DND-41 (cell line): ENCODE measurements around the gene C1orf21.

Experiments used
- ATAC-seq: fragments of 200-7000 bp; cut with Tn5 transposase; 3 replicates; pipeline ENCODE4 v1.9.1; 2021; ENCODE audit warnings: low read depth; ENCODE audit not compliant: insufficient read depth
- DNase-seq: peaks from one replicate; pipeline ENCODE4 v3.0.0-alpha.2; 2020
- H2AFZ ChIP-seq: 2 replicates; pipeline ENCODE4 v1.6.0; 2012; ENCODE audit warnings: low read depth, low read length
- H3K27ac ChIP-seq: 2 replicates; pipeline ENCODE4 v1.5.1; 2012; ENCODE audit warnings: low read length, inconsistent platforms
- H3K27me3 ChIP-seq: fragments of 200-600 bp; sonication (generic); 2 replicates; pipeline ENCODE4 v1.6.0; 2012; ENCODE audit warnings: low read length, mild to moderate bottlenecking, inconsistent platforms; ENCODE audit not compliant: insufficient read depth, poor library complexity
- H3K36me3 ChIP-seq: 2 replicates; pipeline ENCODE4 v1.5.1; 2012; ENCODE audit warnings: low read length, inconsistent platforms; ENCODE audit not compliant: insufficient read depth
- H3K4me1 ChIP-seq: 2 replicates; pipeline ENCODE4 v1.5.1; 2012; ENCODE audit warnings: mild to moderate bottlenecking, low read length; ENCODE audit not compliant: insufficient read depth
- H3K4me2 ChIP-seq: 2 replicates; pipeline ENCODE4 v1.6.0; 2012; ENCODE audit warnings: mild to moderate bottlenecking, moderate library complexity, low read length, inconsistent platforms; ENCODE audit not compliant: insufficient read depth
- H3K4me3 ChIP-seq, 2 experiments: fragments of 200-600 bp in 1 of 2; shearing (Covaris generic) in 1 of 2; 2 replicates each; pipeline ENCODE4 v1.5.1; 2012 to 2016; ENCODE audit warnings: inconsistent platforms in 2 of 2, low read length in 2 of 2, mild to moderate bottlenecking in 2 of 2, low read depth in 1 of 2, moderate library complexity in 1 of 2
- H3K79me2 ChIP-seq: 2 replicates; pipeline ENCODE4 v1.6.0; 2012; ENCODE audit warnings: low read length, inconsistent platforms; ENCODE audit not compliant: insufficient read depth
- H3K9ac ChIP-seq: 2 replicates; pipeline ENCODE4 v1.6.0; 2012; ENCODE audit warnings: low read depth, mild to moderate bottlenecking, inconsistent platforms, low read length, moderate library complexity
- H3K9me3 ChIP-seq: 2 replicates; pipeline ENCODE4 v1.5.1; 2012; ENCODE audit warnings: low read length, moderate library complexity, mild to moderate bottlenecking, inconsistent platforms; ENCODE audit not compliant: insufficient read depth, severe bottlenecking
- H4K20me1 ChIP-seq: 2 replicates; pipeline ENCODE4 v1.6.0; 2012; ENCODE audit warnings: low read length; ENCODE audit not compliant: insufficient read depth
- EZH2 ChIP-seq: IDR thresholded peaks from 3 replicates; pipeline ENCODE4 v1.6.1; 2012; ENCODE audit warnings: borderline replicate concordance, low read depth, mild to moderate bottlenecking, moderate library complexity, low read length, inconsistent platforms; ENCODE audit not compliant: severe bottlenecking
- TF ChIP-seq, protein P1 (sequence below): IDR thresholded peaks from 2 replicates; pipeline ENCODE4 v1.5.1; 2012; ENCODE audit warnings: borderline replicate concordance, low read length, moderate library complexity, mild to moderate bottlenecking; ENCODE audit not compliant: poor library complexity, severe bottlenecking; ENCODE audit errors: extremely low read depth

C1orf21 gene

DNA sequence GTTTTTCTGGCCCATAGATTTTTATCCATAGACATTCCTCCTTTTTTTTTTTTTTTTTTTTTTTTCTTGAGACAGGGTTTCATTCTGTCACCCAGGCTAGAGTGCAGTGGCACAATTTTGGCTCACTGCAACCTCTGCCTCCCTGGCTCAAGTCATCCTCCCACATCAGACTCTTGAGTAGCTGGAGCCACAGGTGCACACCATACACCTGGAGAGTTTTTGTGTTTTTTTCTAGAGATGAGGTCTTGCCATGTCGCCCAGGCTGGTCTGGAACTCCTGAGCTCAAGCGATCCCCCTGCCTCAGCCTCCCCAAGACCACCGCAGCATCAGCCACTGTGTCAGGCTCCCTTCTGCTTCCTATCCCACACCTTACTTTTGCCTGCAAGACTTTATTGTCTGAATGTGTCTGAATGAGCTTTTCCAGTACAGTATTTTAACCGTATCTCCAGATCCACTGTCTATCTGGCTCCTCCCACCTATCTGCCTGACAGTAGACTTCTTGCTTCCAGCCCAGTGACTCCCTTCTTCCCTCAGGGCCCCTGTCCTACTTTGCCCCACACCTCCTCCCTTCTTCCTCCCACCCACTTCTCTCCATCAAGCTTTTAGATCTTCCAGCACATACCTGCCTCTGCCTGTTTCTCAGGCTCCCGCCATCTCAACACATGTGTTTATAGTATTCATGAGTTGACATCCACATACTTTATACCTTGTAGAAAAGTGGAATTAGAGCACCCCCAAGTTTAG, 6.1 kb downstream of the C1orf21 start:
- DNase-seq = no peak
- peaks cover 11% of the 10 kb centered on the region for H3K4me1 ChIP-seq
- H3K79me2 ChIP-seq = no peaks in the 10 kb centered on the region
- H3K36me3 ChIP-seq = no peaks in the 10 kb centered on the region
- no peaks in the 10 kb centered on the region for H3K9me3 ChIP-seq
- H4K20me1 ChIP-seq = peaks cover 19% of the 10 kb centered on the region
- H2AFZ ChIP-seq = no peak overlapping the region
- H3K9ac ChIP-seq = no peak overlapping the region
- peaks cover 21% of the 10 kb centered on the region for H3K27me3 ChIP-seq
- H3K4me3 ChIP-seq = no peak overlapping the region
- no peak for ATAC-seq
- no peak overlapping the region for H3K4me2 ChIP-seq
- no peak overlapping the region for H3K27ac ChIP-seq
- TF ChIP-seq, protein P1, sequence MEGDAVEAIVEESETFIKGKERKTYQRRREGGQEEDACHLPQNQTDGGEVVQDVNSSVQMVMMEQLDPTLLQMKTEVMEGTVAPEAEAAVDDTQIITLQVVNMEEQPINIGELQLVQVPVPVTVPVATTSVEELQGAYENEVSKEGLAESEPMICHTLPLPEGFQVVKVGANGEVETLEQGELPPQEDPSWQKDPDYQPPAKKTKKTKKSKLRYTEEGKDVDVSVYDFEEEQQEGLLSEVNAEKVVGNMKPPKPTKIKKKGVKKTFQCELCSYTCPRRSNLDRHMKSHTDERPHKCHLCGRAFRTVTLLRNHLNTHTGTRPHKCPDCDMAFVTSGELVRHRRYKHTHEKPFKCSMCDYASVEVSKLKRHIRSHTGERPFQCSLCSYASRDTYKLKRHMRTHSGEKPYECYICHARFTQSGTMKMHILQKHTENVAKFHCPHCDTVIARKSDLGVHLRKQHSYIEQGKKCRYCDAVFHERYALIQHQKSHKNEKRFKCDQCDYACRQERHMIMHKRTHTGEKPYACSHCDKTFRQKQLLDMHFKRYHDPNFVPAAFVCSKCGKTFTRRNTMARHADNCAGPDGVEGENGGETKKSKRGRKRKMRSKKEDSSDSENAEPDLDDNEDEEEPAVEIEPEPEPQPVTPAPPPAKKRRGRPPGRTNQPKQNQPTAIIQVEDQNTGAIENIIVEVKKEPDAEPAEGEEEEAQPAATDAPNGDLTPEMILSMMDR = no peak
- no peak for TF ChIP-seq EZH2

DNA sequence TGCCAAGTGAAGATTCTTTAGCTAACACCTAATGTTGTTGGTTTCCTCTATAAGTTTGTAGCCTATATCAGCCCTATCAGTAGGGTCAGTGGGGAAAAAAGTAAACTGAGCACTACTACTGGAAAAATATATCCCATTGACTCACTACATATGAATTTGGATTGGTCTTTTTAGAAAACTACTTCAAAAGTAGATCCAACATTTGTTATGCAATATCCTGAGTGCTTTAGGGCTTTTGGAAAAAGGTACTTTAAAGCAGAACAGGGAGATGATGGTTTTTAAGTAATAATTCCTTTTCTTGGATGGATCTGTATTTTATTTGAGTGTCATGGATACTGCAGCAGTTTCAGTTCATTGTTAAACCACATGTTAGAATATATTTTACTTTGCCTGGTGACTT, 7.1 kb downstream of the C1orf21 start:
- ATAC-seq = no peak
- H4K20me1 ChIP-seq = peaks cover 13% of the 10 kb centered on the region; the same call in 1 of the 2 replicates

DNA sequence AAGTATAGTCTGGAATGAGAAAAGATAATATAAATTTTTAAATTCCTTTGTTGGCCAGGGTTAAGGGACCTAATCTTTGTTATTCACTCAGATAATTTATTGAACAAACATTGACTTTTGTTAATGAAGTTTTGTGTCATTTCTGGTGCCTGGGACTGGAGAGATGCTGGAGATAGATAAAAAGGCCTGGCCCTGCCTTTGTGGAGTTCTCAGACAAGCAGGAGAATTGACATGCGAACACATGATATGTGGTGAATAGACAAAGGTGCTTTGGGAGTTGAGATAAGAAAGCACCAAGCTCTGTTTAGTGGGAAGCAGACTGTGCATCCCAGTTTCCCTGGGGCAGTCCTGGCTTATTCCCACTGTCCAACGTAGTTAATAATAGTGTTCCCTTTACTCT, 8.5 kb downstream of the C1orf21 start:
- no peak for TF ChIP-seq EZH2
- TF ChIP-seq, protein P1 = no peak
- Histone ChIP-seq H3K4me2 (no peak overlapping the region), H2AFZ (no peak overlapping the region), H3K79me2 (no peaks in the 10 kb centered on the region), H3K9ac (no peak overlapping the region), H3K4me1 (no peaks in the 10 kb centered on the region), H3K27ac (no peak overlapping the region), H3K27me3 (peaks cover 2% of the 10 kb centered on the region), H3K36me3 (no peaks in the 10 kb centered on the region), H3K9me3 (no peaks in the 10 kb centered on the region), H4K20me1 (peaks cover 13% of the 10 kb centered on the region; the same call in 1 of the 2 replicates), H3K4me3 (no peak overlapping the region)
- ATAC-seq = no peak
- no peak for DNase-seq

More for the DNA sequence above, 7.1 kb downstream of the C1orf21 start:
- no peaks in the 10 kb centered on the region for H3K79me2 ChIP-seq
- H3K9me3 ChIP-seq = no peaks in the 10 kb centered on the region
- no peak overlapping the region for H3K27ac ChIP-seq
- no peaks in the 10 kb centered on the region for H3K36me3 ChIP-seq
- H3K27me3 ChIP-seq = peaks cover 11% of the 10 kb centered on the region
- no peak for DNase-seq
- no peak overlapping the region for H3K9ac ChIP-seq
- H3K4me2 ChIP-seq = no peak overlapping the region
- H3K4me3 ChIP-seq = no peak overlapping the region
- 0 out of 2 replicates have a peak, but pooled peaks cover under 1% of the 10 kb centered on the region for H3K4me1 ChIP-seq
- no peak overlapping the region for H2AFZ ChIP-seq
- TF ChIP-seq EZH2 = no peak
- TF ChIP-seq, protein P1 = no peak
